GM15510 (cell line): Measurements from ENCODE around the gene TSHZ2.

Experiments used
- POLR2A ChIP-seq: IDR thresholded peaks from 3 replicates; pipeline ENCODE4 v1.6.1; 2011; ENCODE audit warnings: borderline replicate concordance; ENCODE audit not compliant: insufficient read length; ENCODE audit errors: extremely low read depth

Gene TSHZ2

DNA sequence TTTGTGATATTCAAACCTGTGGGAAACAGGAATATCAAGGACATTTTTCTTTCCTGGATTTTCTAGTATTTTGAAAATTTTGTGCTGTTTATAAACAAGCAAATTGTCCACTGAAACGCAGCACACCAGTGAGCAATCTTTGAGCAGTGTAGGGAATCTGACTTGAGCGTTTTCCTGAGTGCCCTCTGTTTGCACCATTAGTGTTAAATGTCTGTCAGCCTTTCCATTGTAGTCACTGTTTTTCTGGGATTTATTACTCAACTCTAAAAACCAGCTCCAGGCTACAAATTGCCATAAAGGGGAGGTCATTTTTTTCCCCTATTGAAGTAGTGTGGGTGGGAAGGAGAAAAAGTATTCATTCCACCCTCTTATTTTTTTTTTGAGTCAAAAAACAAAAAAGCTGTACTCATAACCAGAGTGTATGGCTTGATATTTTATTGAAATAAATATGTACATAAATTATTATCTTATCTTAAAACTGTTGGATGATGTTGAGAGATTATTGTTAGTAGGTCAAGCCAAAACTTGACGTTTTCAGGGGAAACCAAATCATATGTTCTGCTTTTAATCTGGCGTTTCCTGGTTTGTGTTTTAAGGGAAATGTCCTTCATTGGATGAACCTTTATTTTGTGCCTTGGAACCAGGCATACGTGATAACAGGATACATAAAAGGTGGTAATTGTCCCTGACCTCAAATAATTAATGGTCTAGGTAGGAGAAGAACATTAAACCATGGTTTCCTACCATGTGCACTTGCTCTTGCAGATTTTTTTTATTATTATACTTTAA is 51.8 kb downstream of the TSHZ2 start:
- TF ChIP-seq POLR2A: no peak

- no peak for TF ChIP-seq POLR2A
These were observed 54.9 kb downstream of the TSHZ2 start for GRCh38 chr20:53027089-53027488.

- no peak for TF ChIP-seq POLR2A
These were observed 56.3 kb downstream of the TSHZ2 start for GRCh38 chr20:53028337-53029007.

DNA sequence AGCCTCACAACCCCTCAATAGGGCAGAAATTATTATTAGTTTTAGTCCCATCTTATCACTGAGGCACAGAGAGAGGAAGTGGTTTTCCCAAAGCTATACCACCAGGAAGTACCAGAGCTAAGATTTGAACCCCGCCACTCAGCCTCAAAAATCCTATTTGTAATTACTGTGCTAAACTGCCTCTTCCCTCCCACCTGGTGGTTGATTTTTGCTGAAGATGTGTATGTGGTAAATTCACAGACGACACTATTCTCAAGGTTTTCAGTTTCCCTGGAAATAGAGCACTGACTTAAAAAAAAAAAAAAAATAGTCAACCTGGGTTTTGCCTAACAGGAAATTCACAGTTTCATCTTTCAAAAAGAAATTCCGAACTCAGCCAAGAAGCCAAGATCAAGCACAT is 57.9 kb downstream of the TSHZ2 start:
- no peak for TF ChIP-seq POLR2A

DNA sequence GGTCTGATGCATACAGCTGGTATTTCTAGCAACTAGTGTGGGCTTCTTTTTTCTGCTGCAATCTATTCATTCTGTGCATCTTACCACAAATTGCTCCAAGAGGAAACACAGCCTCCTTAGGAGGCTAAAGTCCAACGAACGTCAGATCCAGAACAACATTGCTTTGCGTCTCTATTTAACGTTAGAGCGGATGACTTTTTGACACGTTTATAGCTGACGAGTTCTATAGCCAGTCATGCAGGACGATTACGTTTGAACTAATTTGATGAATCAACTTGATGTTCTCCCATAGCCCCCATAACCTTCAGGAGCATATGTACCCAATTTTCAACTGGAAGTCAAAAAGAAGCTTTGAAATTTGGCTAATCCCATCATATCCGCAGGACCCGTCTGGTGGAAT is 59.9 kb downstream of the TSHZ2 start:
- TF ChIP-seq POLR2A: no peak

DNA sequence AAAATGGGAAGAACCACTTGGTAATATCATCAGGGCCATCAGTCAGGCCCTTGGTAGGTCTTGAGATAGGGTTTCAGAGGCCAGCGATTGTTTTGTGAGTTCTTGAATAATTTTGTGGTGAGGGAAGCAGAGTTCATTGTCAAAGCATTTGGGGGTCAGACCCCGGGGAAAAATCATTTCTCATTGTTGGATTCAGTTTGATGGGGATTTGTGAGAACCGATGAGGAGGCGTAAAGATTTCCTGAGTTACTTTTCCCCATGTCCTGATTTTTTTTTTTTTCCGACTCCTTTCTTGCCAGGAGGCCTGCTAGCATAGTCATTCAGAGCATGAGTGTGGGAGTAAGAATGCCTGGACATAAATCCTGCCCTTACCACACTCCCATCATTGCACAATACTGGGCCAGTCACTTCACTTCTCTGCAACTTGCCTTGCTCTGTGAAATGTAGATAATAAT is 60.3 kb downstream of the TSHZ2 start:
- TF ChIP-seq POLR2A: no peak

DNA sequence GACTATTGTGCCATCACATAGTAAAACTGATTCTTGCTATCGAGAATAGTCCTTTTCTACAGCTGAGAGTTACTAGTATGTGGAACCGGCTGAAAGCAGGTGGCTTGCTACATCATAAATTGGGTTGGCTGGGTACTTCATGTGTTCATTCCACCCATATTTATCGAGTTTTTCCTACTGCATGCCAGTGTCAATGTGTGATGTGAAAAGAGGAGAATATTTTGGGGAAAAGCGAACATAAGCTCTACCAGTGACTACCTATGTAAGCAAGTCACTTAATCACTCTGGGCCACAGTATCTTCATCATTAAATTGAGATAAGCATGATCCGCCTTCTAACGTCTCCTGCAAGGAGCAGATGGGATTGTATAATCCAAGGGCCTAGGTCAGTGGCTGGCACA is 61.0 kb downstream of the TSHZ2 start:
- no peak for TF ChIP-seq POLR2A

DNA sequence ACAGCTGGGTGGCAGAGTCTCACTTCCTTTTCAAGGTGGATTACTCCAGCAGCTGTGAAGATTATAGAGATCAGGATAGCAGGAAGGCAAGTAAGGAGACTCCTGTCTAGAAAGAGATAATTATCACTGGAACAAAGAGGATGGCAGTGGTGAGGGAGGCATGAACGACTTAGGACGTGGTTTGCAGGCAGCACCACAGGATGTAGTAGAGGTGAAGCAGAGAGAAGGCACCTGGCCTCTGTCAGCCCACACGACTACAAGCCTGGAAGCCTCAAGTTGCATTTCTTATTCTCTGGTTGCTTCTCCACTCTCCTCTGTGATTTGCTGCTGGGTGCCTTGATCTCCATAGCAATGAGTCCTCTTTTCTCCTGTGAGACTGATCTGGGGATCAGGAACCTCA is 62.7 kb downstream of the TSHZ2 start:
- TF ChIP-seq POLR2A: no peak

DNA sequence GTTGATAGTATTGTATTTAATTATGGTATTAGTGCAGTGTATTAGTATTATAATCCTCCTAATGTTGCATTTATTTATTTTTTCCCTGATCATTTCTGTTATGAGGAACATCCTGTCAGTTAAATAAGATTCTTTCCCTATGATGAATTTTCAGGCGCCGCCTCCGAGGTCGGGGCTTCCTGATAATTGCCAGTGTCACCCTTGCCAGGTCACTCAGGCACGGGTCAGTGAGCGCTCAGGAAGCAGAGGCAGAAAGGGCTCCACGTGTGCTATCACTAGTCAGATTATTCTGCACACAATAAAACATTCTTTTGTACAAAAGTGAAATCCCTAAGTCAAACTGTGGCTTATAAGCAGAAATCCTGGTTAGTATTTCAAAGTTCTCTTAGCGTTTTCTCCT is 64.8 kb downstream of the TSHZ2 start:
- no peak for TF ChIP-seq POLR2A

DNA sequence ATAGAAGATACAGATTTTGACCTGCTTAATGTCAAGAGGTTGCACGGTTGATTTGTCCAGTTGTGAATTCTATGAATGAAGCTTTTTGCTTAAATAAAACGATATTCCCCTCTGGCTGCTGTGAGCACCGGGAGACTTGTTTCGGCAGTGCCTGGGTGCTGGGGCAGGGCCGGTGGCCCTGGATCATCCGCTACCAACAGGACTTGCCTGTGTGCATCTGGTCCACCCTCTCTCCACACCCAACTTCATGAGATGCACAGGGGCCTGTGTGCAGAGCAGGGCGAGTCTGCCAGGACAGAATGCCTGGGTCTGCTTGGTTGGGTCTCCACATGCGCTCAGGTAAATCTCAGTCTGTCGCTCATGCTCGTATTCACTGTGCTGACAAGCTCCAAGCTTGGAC is 65.5 kb downstream of the TSHZ2 start:
- TF ChIP-seq POLR2A: no peak

GRCh38 chr20:53038299-53038698 is 66.1 kb downstream of the TSHZ2 start:
- TF ChIP-seq POLR2A: no peak

DNA sequence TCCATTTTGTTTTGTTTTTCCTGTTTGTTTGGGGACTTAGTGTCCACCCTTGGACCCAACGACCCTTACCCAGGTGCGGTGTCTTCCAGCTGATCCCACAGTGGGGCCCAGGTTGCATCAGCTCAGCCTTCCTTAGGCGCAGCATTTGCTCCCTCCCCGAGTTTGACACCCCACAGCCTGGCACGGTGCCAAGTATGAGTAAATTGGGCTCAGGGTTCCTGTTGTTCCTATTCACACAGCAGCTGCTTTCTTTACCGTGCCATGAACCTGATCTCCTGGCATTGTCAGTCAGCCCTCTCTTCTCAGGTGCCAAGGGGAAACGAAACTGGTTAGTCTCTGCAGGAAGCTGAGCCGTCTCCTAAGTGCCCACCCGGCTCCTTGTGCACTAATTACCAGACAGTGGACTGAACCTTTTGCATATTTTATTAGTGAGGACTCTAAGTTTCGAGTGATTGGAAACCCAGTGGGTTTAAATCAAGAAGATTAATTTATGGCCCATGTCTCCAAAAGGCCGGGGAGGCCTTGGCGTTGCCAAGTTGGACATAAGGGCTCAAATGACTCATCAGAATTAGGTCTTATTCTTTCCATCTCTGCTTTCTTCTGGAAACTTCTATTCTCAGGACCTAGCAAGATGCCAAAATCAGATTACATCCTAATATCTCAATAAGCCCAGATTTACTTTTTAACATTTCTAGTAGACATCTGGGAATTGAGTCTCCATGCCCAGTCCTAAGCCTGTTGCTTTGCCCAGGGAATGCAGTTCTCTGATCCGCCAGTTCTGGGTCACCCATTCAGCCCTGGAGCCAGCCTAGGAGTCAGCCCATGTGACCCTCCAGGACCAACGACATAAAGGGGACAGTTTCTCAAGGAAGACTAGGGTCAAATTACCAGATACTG is 68.8 kb downstream of the TSHZ2 start:
- no peak for TF ChIP-seq POLR2A

DNA sequence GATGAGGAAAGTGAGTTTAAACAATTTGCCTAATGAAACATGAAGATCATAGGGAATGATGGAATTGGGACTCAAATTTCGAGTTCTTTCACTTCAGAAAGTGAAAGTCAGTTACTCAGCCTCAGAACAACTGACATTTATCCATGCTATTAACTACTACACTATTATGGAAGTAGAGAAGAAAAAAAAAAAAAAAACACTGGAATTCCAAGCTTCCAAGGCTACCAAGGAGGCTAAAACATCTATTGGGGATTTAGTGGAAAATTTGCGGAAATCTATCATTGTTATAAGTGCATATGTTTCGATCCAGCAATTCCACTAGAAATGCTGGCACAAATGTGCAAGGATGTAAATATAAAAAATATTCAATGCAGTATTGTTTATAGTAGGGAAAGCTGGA is 70.4 kb downstream of the TSHZ2 start:
- TF ChIP-seq POLR2A: no peak

GRCh38 chr20:53044296-53044695 is 72.1 kb downstream of the TSHZ2 start:
- TF ChIP-seq POLR2A: no peak

DNA sequence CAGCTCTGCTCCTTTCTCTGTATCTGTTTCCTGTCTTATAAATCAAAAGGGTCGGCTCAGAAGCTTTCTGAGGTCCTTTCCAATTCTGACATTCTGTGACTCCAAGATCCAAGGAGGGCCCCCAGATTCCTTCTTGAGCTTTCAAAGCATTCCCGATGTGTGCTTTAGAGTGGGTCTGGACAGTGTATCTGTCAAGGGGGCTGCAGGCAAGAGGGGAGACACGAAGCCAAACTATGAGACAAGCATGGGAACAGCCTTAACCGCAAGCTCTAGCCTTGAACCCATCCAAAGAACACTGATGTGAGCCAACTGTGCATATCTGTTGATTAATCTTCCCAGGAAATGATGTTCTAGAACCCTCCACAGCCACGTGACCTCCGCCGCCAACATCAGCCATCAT is 73.8 kb downstream of the TSHZ2 start:
- TF ChIP-seq POLR2A: no peak
